ENCODE measurements around the gene NDOR1.

GRCh38 chr9:137173796-137174664 lies 31.5 kb upstream of the NDOR1 start:
- TF ChIP-seq CTCF (IDR thresholded peaks at IDR 0.05; ENCODE audit: insufficient read depth, low read length, poor library complexity, severe bottlenecking): no peak
- no peak for TF ChIP-seq EZH2phosphoT487 (conservative IDR thresholded peaks at IDR 0.05; ENCODE audit: low read length)

Data from SU-DHL-6 (cell line).